ENCODE results near the gene TBX4. TPM values are rescaled to one million over a fixed set of nuclear protein-coding genes. Genes with fewer than 3 reads are reported as not detected.
"Not testable (repeated sequence)": the region's sequence is repeated elsewhere in the genome, so short reads cannot be mapped to it uniquely, and the experiment has no call there.

Gene TBX4
- total RNA-seq, 2 donors from 2014 or later, result not detected

GRCh38 chr17:61527441-61527840 is 75.2 kb downstream of the TBX4 start:
- ATAC-seq; DNase-seq; intact Hi-C loops (cut with DNase I, micrococcal nuclease): not testable (repeated sequence)

- DNase-seq (no peak), ATAC-seq (no peak)
- intact Hi-C loops (cut with DNase I, micrococcal nuclease), result no loop called here
Observed at GRCh38 chr17:61528171-61528570, 75.9 kb downstream of the TBX4 start.

GRCh38 chr17:61531223-61531622 is 79.0 kb downstream of the TBX4 start:
- ATAC-seq (no peak), DNase-seq (no peak)
- intact Hi-C loops (cut with DNase I, micrococcal nuclease), result no loop called here

- no peak for ATAC-seq
- no peak for DNase-seq
Observed at GRCh38 chr17:61532826-61533225, 80.6 kb downstream of the TBX4 start.

GRCh38 chr17:61533797-61534196 is 81.6 kb downstream of the TBX4 start:
- no peak for ATAC-seq

More at GRCh38 chr17:61532826-61533225, 80.6 kb downstream of the TBX4 start:
- intact Hi-C loops (cut with DNase I, micrococcal nuclease), result no loop called here

GRCh38 chr17:61534414-61534813 is 82.2 kb downstream of the TBX4 start:
- intact Hi-C loops (cut with DNase I, micrococcal nuclease), result no loop called here
- DNase-seq (no peak), ATAC-seq (no peak)

More at GRCh38 chr17:61533797-61534196, 81.6 kb downstream of the TBX4 start:
- DNase-seq, result no peak
- intact Hi-C loops (cut with DNase I, micrococcal nuclease), result no loop called here

Other genes starting within 250 kb of the TBX4 start
- gene TBX2, start 52.6 kb upstream of the TBX4 start, total RNA-seq, result 10 to 100 TPM in 1 of 2 donors, 1 to 10 TPM in 1; 5.8 to 11.7 TPM
- not detected for gene NACA2, start 138.8 kb downstream of the TBX4 start, total RNA-seq

All from left colon (tissue), 2 donors.